Calu3 (cell line): ENCODE measurements around the gene SUGP1. TPM values are rescaled to one million over a fixed set of nuclear protein-coding genes. Genes with fewer than 3 reads are reported as not detected.

ENCODE experiments used
- BruUV-seq: library from RNA; stranded (reverse); fragments of 400-500 nt; replicated peaks from 2 replicates; lab custom pipeline; 2021; lab: Mats Ljungman, UMichigan
- CTCF ChIA-PET: fragments of 300-600 bp; sonication (Branson Sonifier 250); formaldehyde crosslinking; loops from one replicate; lab custom pipeline; 2022; ENCODE audit warnings: antibody characterized with exemption; lab: Charles Lee
- DNase-seq: peaks from one replicate; pipeline ENCODE4 v3.0.0; 2022
- H3K27ac Mint-ChIP-seq: one replicate; pipeline ENCODE4 v1.8.0; 2022; ENCODE audit warnings: mixed read lengths; ENCODE audit not compliant: unreplicated experiment
- H3K27me3 Mint-ChIP-seq: one replicate; pipeline ENCODE4 v1.8.0; 2022; ENCODE audit warnings: mixed read lengths; ENCODE audit not compliant: unreplicated experiment
- H3K36me3 Mint-ChIP-seq: one replicate; pipeline ENCODE4 v1.8.0; 2022; ENCODE audit warnings: mild to moderate bottlenecking, moderate library complexity, mixed read lengths; ENCODE audit not compliant: insufficient read depth, unreplicated experiment
- H3K4me1 Mint-ChIP-seq: one replicate; pipeline ENCODE4 v1.8.0; 2022; ENCODE audit warnings: mild to moderate bottlenecking, low read depth, mixed read lengths; ENCODE audit not compliant: unreplicated experiment
- H3K4me3 Mint-ChIP-seq: one replicate; pipeline ENCODE4 v1.8.0; 2022; ENCODE audit warnings: mild to moderate bottlenecking, low read depth, moderate library complexity, mixed read lengths; ENCODE audit not compliant: unreplicated experiment
- H3K9me3 Mint-ChIP-seq: one replicate; pipeline ENCODE4 v1.8.0; 2022; ENCODE audit warnings: low read depth, mixed read lengths; ENCODE audit not compliant: unreplicated experiment
- CTCF ChIP-seq: fragments of 200-600 bp; IDR thresholded peaks from one replicate; pipeline ENCODE4 v1.8.0; 2022; ENCODE audit warnings: antibody characterized with exemption; ENCODE audit not compliant: unreplicated experiment
- intact Hi-C: fragments of 100-400 bp; cut with micrococcal nuclease; formaldehyde crosslinking; loops from one replicate; pipeline ENCODE4 v1.10.0; 2022; ENCODE audit not compliant: unreplicated experiment
- total RNA-seq: library from RNA; stranded (reverse); gene quantifications from 2 replicates; pipeline ENCODE4 v1.2.3, GENCODE V29; 2022

Gene SUGP1
- total RNA-seq, 1 experiment from 2014 or later, result 41.3 TPM

DNA sequence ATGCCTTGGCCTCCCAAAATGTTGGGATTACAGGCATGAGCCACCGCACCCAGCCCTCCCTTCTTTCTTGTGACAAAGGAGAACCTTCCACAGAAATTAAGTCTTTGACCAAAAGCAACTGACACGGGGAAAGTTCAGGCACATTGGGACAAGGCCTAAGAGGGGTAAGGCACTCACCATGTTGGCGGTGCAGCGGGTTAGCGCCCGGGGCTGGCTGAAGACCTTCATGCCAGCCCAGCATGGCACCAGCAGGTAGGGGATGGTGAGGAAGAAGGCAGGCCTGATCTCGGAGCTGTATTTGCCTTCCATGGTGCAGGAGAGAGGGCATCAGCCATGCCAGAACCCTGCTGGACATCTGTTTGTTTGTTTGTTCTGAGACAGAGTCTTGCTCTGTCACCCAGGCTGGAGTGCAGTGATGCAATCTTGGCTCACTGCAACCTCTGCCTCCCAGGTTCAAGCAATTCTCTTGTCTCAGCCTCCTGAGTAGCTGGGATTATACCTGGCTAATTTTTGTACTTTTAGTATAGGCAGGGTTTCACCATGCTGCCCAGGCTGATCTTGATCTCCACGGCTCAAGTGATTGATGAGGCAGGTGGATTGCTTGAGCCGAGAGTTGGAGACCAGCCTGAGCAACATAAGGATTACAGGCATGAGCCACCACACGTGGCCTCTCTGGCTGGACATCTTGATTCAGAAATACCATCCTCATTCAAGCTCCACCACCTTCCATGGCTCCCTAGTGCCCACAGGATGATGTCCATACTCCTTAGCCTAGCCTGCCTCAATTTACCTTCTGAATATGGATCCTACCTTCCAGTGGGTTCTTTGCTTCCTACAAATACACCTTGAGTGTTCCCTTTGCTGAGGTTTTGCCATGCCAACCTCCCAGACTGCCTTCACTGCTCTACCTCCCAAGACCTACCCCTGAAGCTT is 51.6 kb downstream of the SUGP1 start:
- Mint-ChIP-seq H3K36me3 (no peaks in the 10 kb centered on the region), H3K9me3 (no peaks in the 10 kb centered on the region), H3K4me3 (no peak overlapping the region), H3K4me1 (no peaks in the 10 kb centered on the region), H3K27me3 (peaks cover 71% of the 10 kb centered on the region), H3K27ac (no peak overlapping the region)
- intact Hi-C loops, result no loop called here
- DNase-seq, result no peak
- CTCF ChIA-PET, result no interaction called here
- TF ChIP-seq CTCF, result no peak
- no TSS peak for BruUV-seq

GRCh38 chr19:19267305-19267704 is 53.0 kb downstream of the SUGP1 start:
- Mint-ChIP-seq H3K27me3 (peaks cover 71% of the 10 kb centered on the region), H3K27ac (no peak overlapping the region), H3K4me1 (no peaks in the 10 kb centered on the region), H3K36me3 (no peaks in the 10 kb centered on the region), H3K9me3 (no peaks in the 10 kb centered on the region), H3K4me3 (no peak overlapping the region)
- intact Hi-C loops, result no loop called here
- no peak for TF ChIP-seq CTCF
- DNase-seq, result no peak
- CTCF ChIA-PET, result no interaction called here
- BruUV-seq, result no TSS peak

GRCh38 chr19:19263886-19264487 is 56.3 kb downstream of the SUGP1 start:
- peaks cover 71% of the 10 kb centered on the region for H3K27me3 Mint-ChIP-seq
- H3K4me3 Mint-ChIP-seq, result no peak overlapping the region
- no peaks in the 10 kb centered on the region for H3K9me3 Mint-ChIP-seq
- CTCF ChIA-PET, result no interaction called here
- no TSS peak for BruUV-seq
- H3K27ac Mint-ChIP-seq, result no peak overlapping the region
- no peaks in the 10 kb centered on the region for H3K36me3 Mint-ChIP-seq
- no peak for DNase-seq
- intact Hi-C loops, result no loop called here
- no peak for TF ChIP-seq CTCF
- H3K4me1 Mint-ChIP-seq, result no peaks in the 10 kb centered on the region

DNA sequence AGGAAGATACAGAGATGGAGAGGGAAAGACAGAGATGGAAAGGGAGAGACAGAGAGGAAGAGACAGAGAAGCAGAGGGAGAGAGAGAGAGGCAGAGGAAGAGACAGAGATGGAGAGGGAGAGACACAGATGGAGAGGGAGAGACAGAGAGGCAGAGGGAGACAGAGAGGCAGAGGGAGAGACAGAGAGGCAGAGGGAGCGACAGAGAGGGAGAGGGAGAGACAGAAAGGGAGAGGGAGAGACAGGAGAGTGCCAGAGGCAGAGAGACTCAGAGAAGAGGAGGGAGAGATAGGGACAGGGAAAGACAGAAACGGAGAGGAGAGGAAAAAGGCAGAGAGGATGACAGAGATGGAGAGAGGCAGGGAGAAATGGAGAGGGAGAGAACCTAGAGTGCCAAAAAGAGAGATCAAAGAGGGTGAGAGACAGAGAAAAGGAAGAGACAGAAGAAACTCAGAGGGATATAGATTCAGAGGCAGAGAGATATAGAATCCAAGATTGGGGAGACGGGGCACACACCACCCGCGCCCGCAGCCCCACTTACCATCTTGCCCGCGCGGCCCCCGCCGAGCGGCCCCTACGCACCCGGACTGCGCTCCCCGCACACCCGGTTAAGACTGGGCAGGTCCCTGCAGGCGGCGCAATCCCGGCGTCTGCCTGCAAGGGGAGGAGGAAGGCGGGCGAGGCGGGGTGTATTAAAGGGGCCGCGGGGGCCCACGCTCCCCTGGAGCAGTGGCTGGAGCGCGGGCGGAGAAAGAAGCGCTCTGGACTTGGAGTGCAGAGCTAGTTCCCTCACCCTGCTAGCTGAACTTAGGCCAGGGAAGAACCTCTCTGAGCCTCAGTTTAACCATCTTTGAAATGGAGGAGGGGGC is 57.9 kb downstream of the SUGP1 start:
- no peaks in the 10 kb centered on the region for H3K9me3 Mint-ChIP-seq
- intact Hi-C loops, result no loop called here
- H3K4me1 Mint-ChIP-seq, result no peaks in the 10 kb centered on the region
- H3K27ac Mint-ChIP-seq, result no peak overlapping the region
- no peak overlapping the region for H3K4me3 Mint-ChIP-seq
- DNase-seq, result no peak
- H3K36me3 Mint-ChIP-seq, result no peaks in the 10 kb centered on the region
- CTCF ChIA-PET, result interaction anchor here (0.6 kb wide), 1 partner anchor 59 kb away, joined by 3 read pairs; the partner anchor contains the start of gene NR2C2AP
- H3K27me3 Mint-ChIP-seq, result peaks cover 70% of the 10 kb centered on the region
- TF ChIP-seq CTCF, result no peak
- BruUV-seq, result no TSS peak
